Fibroblast of peridontal ligament (primary cell): Measurements from ENCODE around the gene FADS3.

Experiments used
- DNase-seq: peaks from one replicate; pipeline ENCODE4 v3.0.0-alpha.2; 2010; ENCODE audit errors: extremely low read depth

FADS3 gene

DNA sequence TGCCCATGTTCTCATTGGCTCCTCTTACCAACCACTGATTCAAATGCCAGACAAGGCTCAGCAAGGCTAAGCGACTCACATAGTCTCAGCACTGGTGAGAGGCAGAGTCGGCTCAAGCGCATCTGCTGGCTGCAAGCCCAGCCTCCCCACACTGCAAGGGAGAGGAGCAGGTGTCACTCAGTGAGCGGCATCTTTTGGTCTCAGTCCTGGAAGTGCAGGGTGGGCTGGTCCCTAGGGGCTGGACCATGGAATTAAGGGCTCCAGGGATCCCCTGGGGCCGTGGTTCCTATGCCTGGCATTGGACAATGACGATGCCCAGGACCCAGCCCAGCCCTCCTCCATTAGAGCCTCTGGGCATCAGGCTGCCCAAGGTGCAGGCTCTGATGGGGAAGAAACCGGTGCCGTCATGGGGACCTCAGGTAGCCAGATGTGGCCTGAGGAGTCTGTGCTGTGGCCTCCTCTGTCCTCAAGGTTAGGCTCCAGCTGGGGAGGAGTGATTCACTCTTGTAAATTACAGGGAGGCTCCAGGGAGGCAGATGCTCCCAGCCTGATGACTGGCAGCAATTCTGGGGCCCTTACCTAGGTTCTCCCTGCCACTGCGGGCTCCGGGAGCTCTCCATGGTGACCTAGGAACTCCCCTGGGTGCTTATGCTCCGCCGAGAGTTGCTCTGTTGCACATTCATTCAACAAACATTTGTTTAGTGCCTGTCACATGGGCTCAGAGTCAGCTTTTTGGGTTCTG is 35.2 kb downstream of the FADS3 start:
- no peak for DNase-seq

DNA sequence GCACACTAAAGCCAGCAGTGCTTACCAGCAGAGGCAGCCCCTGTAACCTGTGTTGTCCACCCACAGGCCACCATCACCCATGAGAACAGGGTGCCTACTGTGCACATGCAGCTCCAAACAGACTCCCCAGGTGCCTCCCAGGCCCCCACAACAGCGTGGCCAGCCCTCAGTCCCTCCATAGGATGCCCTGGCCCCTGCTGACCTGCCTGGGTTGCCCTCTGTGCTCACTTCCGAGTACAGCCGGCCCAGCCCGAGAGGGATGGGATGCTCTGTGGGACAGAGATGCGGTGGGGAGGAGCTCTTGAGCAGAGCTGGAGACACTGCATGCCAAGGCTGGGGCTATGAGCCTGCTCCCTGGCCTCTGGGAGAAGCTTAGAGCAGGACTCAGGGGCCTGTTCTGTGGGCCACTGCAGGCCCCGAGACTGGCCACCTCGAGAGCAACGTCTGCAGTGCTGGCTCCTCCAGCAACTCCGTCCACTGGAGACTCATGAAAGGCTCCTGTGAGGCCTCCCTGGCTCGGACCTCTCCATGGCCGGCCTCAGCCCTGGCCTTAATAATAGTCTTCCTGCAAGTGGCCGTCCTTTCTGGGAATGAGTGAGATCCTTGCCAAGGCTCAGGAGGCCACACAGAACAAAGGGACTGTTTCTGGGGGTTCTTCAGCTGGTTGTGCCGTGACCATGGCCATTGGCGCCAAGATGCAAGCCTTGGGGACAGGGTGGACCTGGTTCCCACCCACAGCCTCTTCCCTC is 36.2 kb downstream of the FADS3 start:
- no peak for DNase-seq

DNA sequence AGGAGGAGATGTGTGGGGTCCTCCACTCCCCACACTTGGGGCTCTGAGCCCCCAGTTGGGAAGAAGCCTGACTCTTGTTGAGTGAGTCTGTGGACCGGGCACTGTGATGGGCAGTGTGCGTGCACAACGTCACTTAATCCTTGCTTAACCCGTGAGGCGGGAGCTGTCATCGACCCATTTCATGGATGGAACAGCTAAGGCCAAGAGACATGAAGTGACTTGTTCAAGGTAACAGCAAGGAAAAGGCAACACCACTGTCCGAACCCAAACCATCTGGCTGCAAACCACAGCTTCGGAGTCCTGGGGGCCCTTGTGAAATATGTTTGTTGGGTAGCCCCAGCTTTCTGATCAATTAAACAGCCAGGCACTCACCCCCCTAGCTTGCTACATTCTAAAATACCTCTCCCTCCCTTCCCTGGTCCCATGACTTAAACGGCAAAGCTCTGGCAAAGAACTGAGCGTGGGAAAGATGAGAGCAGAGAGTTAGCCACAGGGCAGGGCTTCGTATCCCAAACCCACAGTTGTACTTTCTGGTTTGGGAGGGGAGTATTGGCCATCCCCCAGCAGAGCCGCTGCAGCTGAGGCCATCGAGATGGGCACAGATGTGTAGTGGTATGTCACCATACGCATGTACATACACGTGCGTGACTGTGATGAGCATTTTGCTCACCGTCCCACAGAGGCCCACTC is 37.0 kb downstream of the FADS3 start:
- peak; percentile 19 for DNase-seq

DNA sequence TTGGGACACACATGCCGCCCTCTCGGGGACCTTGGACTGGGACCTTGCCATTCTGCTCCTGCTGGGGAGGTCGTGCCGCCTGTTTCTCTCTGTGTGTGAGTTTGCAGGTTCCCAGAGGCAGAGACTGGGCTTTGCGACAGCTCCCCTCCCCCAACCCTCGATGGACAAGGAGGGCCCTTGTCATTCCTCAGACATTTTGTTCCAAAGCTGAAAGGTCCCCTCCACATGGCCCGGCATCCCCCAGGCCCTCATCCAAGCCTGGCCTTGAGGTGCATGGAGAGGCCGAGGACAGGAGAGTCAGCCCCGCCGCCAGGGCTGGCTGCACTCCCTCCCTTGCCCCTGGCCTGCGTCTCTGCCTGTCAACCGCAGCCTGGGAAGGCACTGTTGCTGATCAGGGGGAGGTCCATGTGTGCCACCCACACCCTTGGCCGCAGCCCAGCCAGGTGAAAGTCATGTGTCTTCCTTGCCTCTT is 37.6 kb downstream of the FADS3 start:
- DNase-seq = no peak

DNA sequence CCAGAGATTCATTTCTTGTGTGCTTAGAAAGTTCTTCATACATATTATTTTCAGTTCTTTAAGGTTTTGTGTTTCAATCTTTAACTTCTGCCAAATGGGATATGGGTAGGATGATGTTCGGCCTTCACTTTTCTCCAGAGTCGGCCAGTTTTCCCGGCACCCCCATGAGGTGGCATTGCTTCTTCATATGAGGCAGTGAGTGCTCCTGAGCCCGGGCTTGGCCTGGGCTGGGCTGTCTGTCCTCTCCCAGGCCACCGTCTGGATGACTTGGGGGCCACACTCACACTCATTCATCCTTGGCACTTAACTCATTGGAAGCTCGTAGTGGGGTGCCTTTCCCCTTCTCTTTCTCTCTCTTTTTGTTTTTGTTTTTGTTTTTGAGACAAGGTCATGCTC is 39.4 kb downstream of the FADS3 start:
- DNase-seq = no peak

DNA sequence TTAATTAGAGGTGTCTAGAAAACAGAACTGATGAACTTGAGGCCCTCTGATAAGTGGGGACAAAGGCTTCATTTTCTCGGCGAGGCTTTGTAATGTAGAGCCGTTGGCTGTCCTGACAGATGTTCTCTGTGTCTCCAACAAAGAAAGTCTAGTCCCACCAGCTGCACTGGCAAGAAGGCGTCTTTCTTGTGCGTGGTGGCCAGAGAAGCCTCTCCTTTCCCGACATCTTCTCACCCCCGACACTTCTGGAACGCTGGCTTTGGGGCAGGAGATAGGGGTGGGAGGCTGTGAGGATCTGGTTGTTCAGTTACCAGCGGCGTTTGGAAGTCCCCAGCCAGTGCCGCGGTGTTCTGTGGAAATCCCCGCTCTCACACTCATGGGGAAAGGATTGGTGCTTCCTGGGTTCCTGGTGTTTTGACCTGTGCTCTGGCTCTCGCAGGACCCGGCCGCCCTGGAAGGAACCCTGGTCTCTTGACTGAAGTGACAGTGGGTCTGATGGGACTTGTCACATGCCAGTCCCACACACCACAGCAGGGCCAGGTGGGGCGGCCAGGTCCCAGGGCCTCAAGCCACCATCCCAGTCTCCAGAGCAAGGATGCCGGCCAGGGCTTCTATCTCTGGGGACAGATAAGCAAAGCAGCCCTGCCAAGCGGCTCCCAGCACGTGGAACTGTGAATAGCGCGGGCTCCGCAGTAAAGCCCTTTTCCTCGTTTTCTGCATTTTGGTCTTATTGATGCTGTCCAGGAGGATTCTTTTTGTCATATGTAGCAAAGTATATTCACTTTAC is 40.0 kb downstream of the FADS3 start:
- DNase-seq = no peak

DNA sequence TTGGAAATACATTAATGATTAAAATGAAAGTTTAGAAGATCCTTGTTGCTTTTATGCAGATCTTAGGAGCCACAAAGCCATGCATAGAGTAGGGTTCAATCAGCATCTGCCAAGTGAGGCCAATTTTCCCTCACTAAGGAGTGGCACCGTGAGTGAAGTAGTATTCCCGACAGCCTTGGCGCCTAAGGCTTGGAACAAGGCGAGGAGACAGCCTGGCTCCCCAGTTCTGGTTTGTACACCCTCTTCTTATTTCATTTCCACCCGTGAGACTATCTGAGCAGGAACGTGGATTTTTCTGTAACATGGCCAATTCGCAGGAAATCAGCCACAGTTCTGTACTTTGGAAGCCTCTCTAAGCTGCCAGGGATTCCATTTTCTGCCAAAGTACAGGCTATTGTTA is 40.7 kb downstream of the FADS3 start:
- no peak for DNase-seq

DNA sequence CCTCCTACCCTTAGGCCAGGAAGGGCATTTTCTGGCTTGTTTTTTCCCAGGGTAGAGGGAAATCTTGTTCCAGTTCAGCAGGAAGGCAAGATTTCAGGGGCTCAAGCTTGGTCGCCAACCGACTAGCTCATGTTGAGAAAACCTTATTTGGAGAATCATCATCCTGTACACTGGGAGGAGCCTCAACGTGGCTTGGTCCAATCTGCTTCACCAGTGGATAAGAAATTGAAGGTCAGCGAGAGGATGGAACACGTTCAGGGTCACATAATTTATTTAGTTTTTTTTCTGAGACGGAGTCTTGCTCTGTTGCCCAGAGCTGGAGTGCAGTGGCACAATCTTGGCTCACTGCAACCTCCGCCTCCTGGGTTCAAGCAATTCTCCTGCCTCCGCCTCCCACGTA is 42.7 kb downstream of the FADS3 start:
- no peak for DNase-seq

DNA sequence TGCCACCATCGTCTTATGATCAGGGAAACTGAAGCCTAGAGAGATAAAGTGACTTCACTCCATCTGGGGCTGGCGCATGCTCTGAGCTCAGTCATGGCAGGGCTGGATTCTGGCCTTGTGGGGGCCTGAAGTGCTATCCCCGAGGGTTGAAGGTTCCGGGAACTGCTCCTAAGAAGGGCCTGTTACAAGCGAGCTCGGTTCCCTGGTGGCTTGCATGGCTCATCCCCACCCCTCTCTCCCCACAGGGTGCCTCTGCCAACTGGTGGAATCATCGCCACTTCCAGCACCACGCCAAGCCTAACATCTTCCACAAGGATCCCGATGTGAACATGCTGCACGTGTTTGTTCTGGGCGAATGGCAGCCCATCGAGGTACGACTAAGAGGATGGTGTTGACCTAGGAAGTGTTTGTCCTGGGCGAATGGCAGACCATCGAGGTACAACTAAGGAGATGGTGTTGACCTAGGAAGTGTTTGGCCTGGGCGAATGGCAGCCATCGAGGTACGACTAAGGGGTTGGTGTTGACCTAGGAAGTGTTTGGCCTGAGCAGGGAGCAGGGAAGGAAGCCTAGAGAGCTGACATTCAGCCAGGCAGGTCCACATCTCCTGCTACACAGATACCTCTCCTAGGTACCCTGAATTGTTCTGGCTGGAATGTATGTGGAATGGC is 43.3 kb downstream of the FADS3 start:
- DNase-seq = no peak

DNA sequence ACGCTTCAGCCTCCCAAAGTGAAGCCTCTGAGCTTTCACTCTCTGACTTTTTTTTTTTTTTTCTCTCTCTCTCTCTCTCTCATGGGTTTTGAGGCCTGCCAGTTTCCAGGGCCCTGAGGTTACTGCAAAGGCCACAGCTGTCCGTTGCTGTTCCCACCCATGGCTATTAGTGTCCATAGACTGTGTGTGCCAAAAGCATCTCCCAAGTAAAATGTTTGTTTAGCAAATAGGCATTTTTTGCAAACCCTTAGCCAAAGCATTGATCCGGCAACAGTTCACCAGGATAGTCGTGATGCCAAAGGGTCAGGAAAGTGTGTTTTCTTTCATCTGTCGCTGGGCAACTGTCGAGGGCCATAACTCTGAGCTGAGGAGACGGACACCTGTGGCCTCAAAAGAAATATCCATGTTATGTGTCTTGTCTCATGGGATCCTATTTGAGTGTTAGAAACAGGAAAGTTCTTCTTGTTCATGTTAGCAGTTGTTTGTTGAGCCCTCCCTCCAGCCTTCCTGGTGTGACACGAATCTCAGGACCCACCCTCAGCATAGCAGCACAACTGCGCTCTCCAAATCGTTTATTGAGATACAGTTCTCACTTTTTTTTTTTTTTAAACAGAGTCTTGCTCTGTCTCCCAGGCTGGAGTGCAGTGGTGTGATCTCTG is 44.9 kb downstream of the FADS3 start:
- no peak for DNase-seq

DNA sequence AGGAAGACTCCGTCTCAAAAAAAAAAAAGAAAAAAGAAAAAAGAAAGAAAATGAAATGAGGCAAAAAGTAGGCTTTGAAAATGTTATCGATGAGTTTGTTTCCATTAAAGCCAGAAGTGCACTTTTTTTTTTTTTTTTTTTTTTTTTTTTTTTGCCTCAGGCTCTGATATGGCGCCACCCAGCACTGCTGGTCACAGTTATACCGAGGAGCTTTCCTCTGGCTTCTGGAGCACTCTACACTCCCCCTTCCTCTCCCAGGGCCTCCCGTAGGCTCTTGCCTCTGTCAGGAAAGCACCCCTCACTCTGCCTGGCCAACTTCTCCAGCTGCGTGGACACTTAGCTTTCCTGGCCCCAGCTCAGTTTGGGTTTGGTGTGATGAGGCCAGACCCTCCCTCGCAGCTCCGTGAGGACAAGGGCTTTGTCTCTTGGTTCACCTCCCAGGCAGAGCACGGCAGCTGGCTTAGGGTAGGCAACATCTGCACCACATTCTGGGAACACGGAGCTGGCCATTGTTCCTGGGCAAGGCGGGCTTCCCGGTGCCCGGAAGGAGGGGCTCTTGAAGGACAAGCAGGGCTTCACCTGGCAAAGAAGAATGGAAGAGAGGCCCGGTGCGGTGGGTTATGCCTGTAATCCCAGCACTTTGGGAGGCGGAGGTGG is 46.3 kb downstream of the FADS3 start:
- no peak for DNase-seq

DNA sequence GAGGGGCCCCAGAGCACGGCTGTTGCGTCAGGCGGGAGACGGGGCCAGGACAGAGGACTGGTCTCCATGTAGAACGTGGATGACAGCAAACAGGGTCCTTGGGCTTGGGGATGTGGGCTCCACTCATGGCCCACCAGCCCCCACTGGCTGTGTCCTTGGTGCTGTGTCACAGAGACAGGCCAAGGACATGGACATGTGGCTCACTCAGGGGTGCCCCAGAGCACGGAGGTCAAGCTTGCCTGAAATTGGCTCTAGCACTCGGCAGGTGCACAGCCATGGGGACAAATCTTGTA is 48.9 kb downstream of the FADS3 start:
- no peak for DNase-seq

DNA sequence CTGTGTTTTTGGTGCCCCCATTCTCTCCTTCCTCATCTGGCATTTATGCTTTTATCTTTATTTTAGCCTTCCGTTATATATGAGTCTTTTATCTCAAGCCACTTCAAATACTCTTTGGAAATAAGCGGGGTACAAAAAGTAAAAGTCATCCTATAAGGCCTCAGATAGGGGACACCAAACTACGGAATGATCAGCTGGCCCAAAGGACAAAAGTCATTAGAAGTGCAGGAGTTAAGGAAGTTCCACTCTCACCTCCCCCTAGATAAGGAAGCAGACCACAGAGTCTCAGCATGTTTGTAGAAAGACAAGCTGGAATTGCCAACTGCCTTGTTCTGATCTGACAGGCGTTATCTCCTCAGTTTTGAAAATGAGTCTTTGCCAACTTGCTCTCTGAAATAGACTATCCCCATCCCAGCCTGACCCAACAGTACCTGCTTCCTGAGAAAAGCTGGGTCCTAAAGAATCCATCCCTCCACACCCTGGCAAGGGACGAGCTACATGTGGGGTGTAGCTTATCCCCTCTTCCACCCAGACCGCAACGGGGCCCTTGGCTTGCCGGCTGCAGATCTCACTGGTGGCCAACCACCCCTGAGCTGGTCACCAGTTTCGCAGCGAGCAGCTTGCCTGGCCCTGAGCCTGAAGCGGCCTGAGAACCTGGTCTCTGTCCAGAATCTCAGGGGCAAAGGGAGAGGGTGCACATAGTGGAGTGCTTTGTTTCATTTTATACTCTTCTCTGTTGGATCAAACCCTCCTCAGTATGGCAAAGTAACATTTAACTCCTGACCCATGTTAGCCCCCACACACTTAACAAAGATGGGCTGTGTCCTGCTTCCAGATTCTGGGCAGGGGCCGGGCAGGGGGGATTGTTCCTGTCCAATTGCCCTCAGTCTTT is 49.5 kb downstream of the FADS3 start:
- no peak for DNase-seq

DNA sequence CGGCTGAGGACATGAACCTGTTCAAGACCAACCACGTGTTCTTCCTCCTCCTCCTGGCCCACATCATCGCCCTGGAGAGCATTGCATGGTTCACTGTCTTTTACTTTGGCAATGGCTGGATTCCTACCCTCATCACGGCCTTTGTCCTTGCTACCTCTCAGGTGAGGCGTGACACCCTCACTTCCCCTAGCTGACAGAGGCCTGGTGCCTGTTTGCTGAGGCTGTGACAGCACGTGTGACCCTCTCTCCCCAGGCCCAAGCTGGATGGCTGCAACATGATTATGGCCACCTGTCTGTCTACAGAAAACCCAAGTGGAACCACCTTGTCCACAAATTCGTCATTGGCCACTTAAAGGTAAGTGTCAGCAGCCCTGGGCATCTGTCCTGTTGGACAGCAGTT is 51.0 kb downstream of the FADS3 start:
- no peak for DNase-seq

DNA sequence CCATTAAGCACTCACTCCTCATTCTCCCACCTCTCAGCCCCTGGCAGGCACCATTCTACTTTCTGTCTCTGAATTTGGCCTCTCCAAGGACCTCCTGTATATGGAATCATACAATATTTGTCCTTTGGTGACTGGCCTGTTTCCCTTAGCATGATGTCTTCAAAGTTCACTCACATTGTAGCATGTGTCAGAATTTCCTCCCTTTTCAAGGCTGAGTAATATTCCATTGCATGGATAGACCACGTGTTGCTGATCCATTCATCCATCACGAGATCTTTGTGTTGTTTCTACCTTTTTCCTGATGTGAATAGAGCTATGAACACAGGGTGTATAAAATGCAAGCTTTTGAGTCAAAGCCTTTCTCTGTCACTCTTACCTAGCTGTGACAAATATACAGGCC is 51.6 kb downstream of the FADS3 start:
- DNase-seq = no peak

DNA sequence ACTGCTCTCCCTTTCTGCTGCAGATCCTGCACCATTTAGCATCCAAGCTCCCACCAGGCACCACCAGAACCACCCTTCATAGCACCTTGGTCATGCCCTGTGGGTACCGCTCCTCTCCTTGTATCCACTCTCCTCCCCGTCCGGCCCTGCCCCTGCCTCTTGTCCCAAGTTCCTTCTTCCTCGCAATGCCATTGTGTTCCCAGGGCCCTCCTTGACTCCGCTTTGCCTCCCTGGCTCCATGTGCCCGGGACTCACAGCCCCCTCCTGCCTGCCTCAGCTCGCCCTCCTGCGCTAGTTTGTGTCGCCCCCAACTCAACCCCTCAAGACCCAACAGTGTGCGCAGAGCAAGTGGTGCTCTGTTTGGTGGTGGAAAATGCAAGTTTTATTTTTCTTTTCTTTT is 52.4 kb downstream of the FADS3 start:
- no peak for DNase-seq

DNA sequence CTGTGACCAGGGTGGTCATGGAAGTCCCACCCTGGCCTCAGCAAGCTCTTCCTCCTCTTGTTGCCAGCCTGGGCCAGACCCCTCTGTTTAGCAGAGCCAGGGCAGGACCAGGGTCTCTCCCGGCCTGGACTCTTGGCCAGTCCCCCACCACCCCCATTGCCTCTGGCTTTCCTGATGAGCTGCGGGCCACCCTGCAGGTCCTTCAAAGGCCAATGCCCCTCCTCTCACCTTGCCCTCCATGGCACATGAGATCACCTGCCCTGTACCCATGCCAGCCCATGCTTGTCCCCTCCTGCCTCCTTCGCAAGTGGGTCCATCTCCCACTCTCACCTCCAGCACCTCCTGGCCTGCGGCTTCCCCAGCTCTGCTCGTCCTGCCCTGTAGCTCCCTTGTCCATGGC is 52.8 kb downstream of the FADS3 start:
- DNase-seq = no peak

DNA sequence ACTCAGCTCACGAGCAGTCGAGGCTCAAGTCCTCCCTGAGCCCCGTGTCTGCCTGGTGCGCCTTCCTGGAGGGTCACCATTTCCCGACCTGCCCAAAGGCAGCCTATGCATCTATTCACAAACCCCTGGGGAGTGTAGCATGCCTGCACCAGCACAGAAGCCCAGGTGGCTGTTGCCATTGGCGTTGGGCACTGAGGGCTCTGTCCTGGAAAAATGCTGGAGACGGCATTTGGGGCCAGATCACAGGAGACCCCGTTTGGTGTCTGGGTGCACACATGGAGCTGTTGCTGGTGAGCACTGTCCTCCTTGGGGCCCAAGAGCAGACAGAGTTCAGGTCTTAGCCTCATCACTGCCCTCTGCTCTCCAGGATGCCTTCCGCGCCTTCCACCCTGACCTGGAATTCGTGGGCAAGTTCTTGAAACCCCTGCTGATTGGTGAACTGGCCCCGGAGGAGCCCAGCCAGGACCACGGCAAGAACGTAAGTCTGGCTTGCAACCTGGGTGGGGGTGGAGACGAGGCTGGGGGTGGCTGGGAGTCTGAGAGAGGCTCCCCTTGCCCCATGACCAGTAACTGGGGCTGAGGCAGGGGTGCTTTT is 53.8 kb downstream of the FADS3 start:
- DNase-seq = no peak

DNA sequence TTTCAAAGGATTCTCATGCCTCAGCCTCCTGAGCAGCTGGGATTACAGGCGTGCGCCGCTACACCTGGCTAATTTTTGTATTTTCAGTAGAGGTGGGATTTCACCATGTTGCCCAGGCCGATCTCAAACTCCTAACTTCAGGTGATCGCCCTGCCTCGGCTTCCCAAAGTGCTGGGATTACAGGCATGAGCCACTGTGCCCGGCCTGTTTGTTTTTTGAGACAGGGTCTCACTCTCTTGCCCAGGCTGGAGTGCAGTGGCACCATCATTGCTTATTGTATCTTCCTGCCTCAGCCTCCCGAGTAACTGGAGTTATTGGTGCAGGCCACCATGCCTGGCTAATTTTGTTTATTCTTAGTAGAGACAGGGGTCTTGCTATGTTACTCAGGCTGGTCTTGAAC is 55.2 kb downstream of the FADS3 start:
- DNase-seq = no peak
